Measurements from ENCODE around the gene MRPS22.
"Not testable (repeated sequence)": the region's sequence is repeated elsewhere in the genome, so short reads cannot be mapped to it uniquely, and the experiment has no call there.

The MRPS22 gene

DNA sequence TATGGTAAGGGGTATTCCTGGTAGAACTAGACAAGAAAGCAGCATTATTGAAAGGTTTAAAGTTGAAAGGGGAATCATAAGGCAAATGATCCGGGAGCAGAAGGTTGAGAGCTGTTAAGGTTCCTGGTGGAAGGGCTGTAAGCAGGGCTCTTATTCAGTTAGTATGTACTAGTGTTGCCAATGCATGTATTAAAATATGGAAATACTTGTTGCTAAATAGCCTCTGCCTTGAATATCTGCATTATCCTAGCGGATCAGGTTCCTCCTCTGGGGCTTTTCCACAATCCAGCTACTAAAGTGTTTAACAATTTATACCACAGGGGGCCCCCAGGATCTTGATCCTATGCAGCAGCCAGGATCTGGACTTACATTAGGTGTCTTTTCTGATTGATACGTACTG is 52.9 kb downstream of the MRPS22 start:
- no peak for DNase-seq (ENCODE audit: low read depth)

DNA sequence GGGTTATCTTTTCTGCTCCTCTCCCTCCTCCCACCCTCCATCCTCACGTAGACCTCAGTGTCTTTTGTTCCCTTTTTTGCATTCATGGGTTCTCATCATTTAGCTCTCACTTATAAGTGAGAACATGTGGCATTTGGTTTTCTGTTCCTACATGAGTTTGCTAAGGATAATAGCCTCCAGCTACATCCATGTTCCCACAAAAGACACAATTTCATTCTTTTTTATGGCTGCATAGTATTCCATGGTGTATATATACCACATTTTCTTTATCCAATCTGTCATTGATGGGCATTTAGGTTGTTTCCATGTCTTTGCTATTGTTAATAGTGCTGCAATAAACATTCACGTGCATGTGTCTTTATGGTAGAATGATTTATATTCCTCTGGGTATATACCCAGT is 57.3 kb downstream of the MRPS22 start:
- DNase-seq (ENCODE audit: low read depth): not testable (repeated sequence)
